ENCODE measurements around the gene ASB1.

GRCh38 chr2:238383135-238383534 is 43.6 kb upstream of the ASB1 start:
- TF ChIP-seq FOXP2 (optimal IDR thresholded peaks at IDR 0.05; ENCODE audit: control extremely low read depth, extremely low read length, insufficient read depth), result no peak
- TF ChIP-seq POLR2AphosphoS5 (IDR thresholded peaks at IDR 0.05; ENCODE audit: borderline replicate concordance, low read depth, low read length), result no peak
